GM23338 (cell line): ENCODE measurements around the gene AMBP. TPM values are rescaled to one million over a fixed set of nuclear protein-coding genes. Genes with fewer than 3 reads are reported as not detected.

Experiments
- ATAC-seq: fragments of 200-7000 bp; cut with Tn5 transposase; 3 replicates; pipeline ENCODE4 v1.9.1; 2020
- DNase-seq: peaks from one replicate; pipeline ENCODE4 v3.0.0-alpha.2; 2015; ENCODE audit warnings: low spot score
- H2AFZ ChIP-seq: fragments of 200-600 bp; sonication (generic); 2 replicates; pipeline ENCODE4 v1.8.0; 2016; ENCODE audit warnings: antibody characterized with exemption, mild to moderate bottlenecking, moderate library complexity
- H3F3A ChIP-seq: fragments of 200-600 bp; sonication (generic); replicated peaks from 2 replicates; pipeline ENCODE4 v1.8.0; 2017; ENCODE audit warnings: antibody characterized with exemption, mixed run types, low read depth
- H3K27ac ChIP-seq: fragments of 200-600 bp; sonication (generic); 2 replicates; pipeline ENCODE4 v1.6.1; 2016; ENCODE audit warnings: low read depth
- H3K27me3 ChIP-seq: fragments of 200-600 bp; sonication (generic); 2 replicates; pipeline ENCODE4 v1.8.0; 2016; ENCODE audit warnings: mild to moderate bottlenecking, mixed run types, moderate library complexity; ENCODE audit not compliant: insufficient read depth
- H3K36me3 ChIP-seq: fragments of 200-600 bp; sonication (generic); 2 replicates; pipeline ENCODE4 v1.8.0; 2016; ENCODE audit warnings: mild to moderate bottlenecking; ENCODE audit not compliant: insufficient read depth
- H3K4me1 ChIP-seq: fragments of 200-600 bp; sonication (generic); 2 replicates; pipeline ENCODE4 v1.8.0; 2016; ENCODE audit warnings: mild to moderate bottlenecking, moderate library complexity; ENCODE audit not compliant: insufficient read depth
- H3K4me2 ChIP-seq: fragments of 200-600 bp; sonication (generic); 2 replicates; pipeline ENCODE4 v1.7.1; 2017; ENCODE audit warnings: mixed run types
- H3K4me3 ChIP-seq: fragments of 200-600 bp; sonication (generic); 2 replicates; pipeline ENCODE4 v1.6.1; 2016; ENCODE audit warnings: mixed run types
- H3K79me2 ChIP-seq: fragments of 200-600 bp; sonication (generic); replicated peaks from 2 replicates; pipeline ENCODE4 v1.8.0; 2017; ENCODE audit warnings: mild to moderate bottlenecking; ENCODE audit not compliant: insufficient read depth
- H3K9me2 ChIP-seq: fragments of 200-600 bp; sonication (generic); 2 replicates; pipeline ENCODE4 v1.8.0; 2017; ENCODE audit not compliant: insufficient read depth
- H4K20me1 ChIP-seq: fragments of 200-600 bp; sonication (generic); replicated peaks from 2 replicates; pipeline ENCODE4 v1.8.0; 2017; ENCODE audit warnings: mild to moderate bottlenecking; ENCODE audit not compliant: insufficient read depth
- H3K27ac Mint-ChIP-seq: 2 replicates; pipeline ENCODE4 v1.8.0; 2020; ENCODE audit warnings: inconsistent platforms, mild to moderate bottlenecking, moderate library complexity, mixed read lengths
- H3K27me3 Mint-ChIP-seq: 3 replicates; pipeline ENCODE4 v1.8.0; 2022; ENCODE audit warnings: low read depth, mild to moderate bottlenecking, moderate library complexity, mixed read lengths, inconsistent platforms; ENCODE audit not compliant: insufficient read depth, poor library complexity
- H3K36me3 Mint-ChIP-seq: 3 replicates; pipeline ENCODE4 v1.8.0; 2021; ENCODE audit warnings: low read depth, mild to moderate bottlenecking, inconsistent platforms, moderate library complexity, mixed read lengths
- H3K4me1 Mint-ChIP-seq: 3 replicates; pipeline ENCODE4 v1.8.0; 2020; ENCODE audit warnings: mild to moderate bottlenecking, inconsistent platforms, mixed read lengths
- H3K4me3 Mint-ChIP-seq: 3 replicates; pipeline ENCODE4 v1.8.0; 2021; ENCODE audit warnings: moderate library complexity, mild to moderate bottlenecking, inconsistent platforms, mixed read lengths
- H3K9me3 Mint-ChIP-seq: 3 replicates; pipeline ENCODE4 v1.8.0; 2020; ENCODE audit warnings: moderate library complexity, mild to moderate bottlenecking, inconsistent platforms, mixed read lengths
- CREB1 ChIP-seq: fragments of 250-450 bp; sonication (Bioruptor Pico); IDR thresholded peaks from 2 replicates; pipeline ENCODE4 v1.5.0; 2020; ENCODE audit warnings: low read depth, mild to moderate bottlenecking, moderate library complexity
- EZH2 ChIP-seq: fragments of 200-600 bp; sonication (generic); IDR thresholded peaks from one replicate; pipeline ENCODE4 v1.8.0; 2017; ENCODE audit warnings: antibody characterized with exemption, mild to moderate bottlenecking, low read depth; ENCODE audit not compliant: unreplicated experiment
- EZH2phosphoT487 ChIP-seq: fragments of 200-600 bp; sonication (generic); IDR thresholded peaks from one replicate; pipeline ENCODE4 v1.8.1; 2018; ENCODE audit warnings: antibody characterized with exemption; ENCODE audit not compliant: unreplicated experiment
- JUNB ChIP-seq: IDR thresholded peaks from one replicate; pipeline ENCODE4 v1.6.1; 2016; ENCODE audit warnings: antibody characterized with exemption; ENCODE audit not compliant: unreplicated experiment
- NANOG ChIP-seq: IDR thresholded peaks from 2 replicates; pipeline ENCODE4 v1.6.1; 2016; ENCODE audit warnings: antibody characterized with exemption, borderline replicate concordance
- POLR2AphosphoS5 ChIP-seq: IDR thresholded peaks from 2 replicates; pipeline ENCODE4 v1.6.1; 2016; ENCODE audit warnings: antibody characterized with exemption, low read depth
- STAT1 ChIP-seq: IDR thresholded peaks from one replicate; pipeline ENCODE4 v1.6.1; 2016; ENCODE audit warnings: antibody characterized with exemption; ENCODE audit not compliant: unreplicated experiment
- ZNF114 ChIP-seq: fragments of 250-450 bp; sonication (Bioruptor Pico); IDR thresholded peaks from 2 replicates; pipeline ENCODE4 v1.5.0; 2020; ENCODE audit warnings: mild to moderate bottlenecking, moderate library complexity
- ZNF331 ChIP-seq: fragments of 250-450 bp; sonication (Bioruptor Pico); IDR thresholded peaks from 2 replicates; pipeline ENCODE4 v1.5.0; 2020; ENCODE audit warnings: low read depth, mild to moderate bottlenecking, moderate library complexity
- polyA plus RNA-seq: library from polyadenylated mRNA; unstranded; fragments of >200 nt; fragmentation: Nextera tagmentation; extraction: Ambion mirVana; gene quantifications from 2 replicates; pipeline ENCODE4 v1.2.1, GENCODE V29; 2016
- total RNA-seq: library from RNA; depleted of rRNA; stranded (reverse); fragments of >200 nt; shearing (Covaris generic); gene quantifications from 2 replicates; pipeline ENCODE4 v1.2.3, GENCODE V29; 2014
- TF ChIP-seq, protein P1 (sequence below), 2 experiments: fragments of 200-600 bp in 1 of 2; sonication (generic) in 1 of 2; conservative IDR thresholded peaks; 2 replicates each; pipeline versions ENCODE4 v1.5.1 to v1.6.1; 2016 to 2017; ENCODE audit warnings: antibody characterized with exemption in 2 of 2, low read depth in 2 of 2, mild to moderate bottlenecking in 2 of 2, moderate library complexity in 1 of 2
- TF ChIP-seq, protein P2 (sequence below): fragments of 250-450 bp; sonication (Bioruptor Pico); IDR thresholded peaks from 2 replicates; pipeline ENCODE4 v1.5.0; 2020; ENCODE audit warnings: mild to moderate bottlenecking, moderate library complexity
- TF ChIP-seq, protein P3 (sequence below): IDR thresholded peaks from 2 replicates; pipeline ENCODE4 v1.6.1; 2016; ENCODE audit warnings: antibody characterized with exemption
- TF ChIP-seq, protein P4 (sequence below): IDR thresholded peaks from one replicate; pipeline ENCODE4 v1.6.1; 2018; ENCODE audit warnings: antibody characterized with exemption; ENCODE audit not compliant: unreplicated experiment

AMBP gene
- total and polyA plus RNA-seq, 2 experiments from 2014 or later: 1.3 to 2.0 TPM

DNA sequence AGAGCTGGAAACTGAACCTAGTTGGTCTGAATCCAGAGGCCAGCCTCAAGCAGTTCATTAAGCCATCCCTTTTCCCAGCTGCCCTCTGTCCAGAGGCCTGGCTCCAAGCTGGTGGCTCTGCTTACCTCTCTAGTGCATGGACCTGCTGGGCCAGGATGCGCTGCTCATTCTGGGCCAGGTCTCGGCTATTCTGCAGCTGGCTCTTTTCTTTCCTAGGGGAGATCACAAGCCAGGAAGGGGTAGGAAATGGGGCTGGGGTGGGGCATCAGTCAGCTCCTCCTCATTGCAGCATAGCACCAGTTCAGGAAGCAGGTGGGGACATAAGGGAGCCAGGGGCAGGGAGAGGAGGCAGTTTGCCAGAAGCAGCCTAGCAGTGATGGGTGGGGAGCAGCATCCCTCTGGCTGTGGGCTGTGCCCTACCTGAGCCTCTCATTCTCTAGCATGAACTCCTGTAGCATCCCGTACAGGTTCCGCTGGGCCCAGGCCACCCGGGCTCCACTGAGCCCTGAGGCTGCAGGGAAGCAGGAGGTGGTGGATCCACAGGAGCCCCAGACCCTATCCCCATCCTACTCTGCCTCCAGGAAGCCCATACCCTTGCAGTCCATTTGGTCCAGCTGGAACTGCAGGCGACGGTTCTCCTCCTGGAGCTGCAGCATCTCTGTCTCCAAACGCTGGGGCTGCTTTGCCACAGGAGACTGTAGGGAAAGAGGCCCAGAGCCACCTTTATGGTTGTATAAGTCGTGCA, 15.8 kb upstream of the AMBP start:
- Histone ChIP-seq H3K36me3 (no peaks in the 10 kb centered on the region), H2AFZ (no peak overlapping the region), H3K27ac (no peak overlapping the region), H3F3A (no peaks in the 10 kb centered on the region), H3K9me2 (no peaks in the 10 kb centered on the region), H3K27me3 (peaks cover 17% of the 10 kb centered on the region), H3K4me2 (no peak overlapping the region), H3K4me1 (0 out of 2 replicates have a peak, but pooled peaks cover 4% of the 10 kb centered on the region), H3K4me3 (no peak overlapping the region), H3K79me2 (no peaks in the 10 kb centered on the region), H4K20me1 (no peaks in the 10 kb centered on the region)
- no peaks in the 10 kb centered on the region; the same call in 2 of the 3 replicates for H3K36me3 Mint-ChIP-seq
- H3K4me1 Mint-ChIP-seq: peaks cover 5% of the 10 kb centered on the region; the same call in 2 of the 3 replicates
- no peak overlapping the region for H3K27ac Mint-ChIP-seq
- no peak for ATAC-seq
- TF ChIP-seq POLR2AphosphoS5 (no peak), ZNF331 (CRISPR knock-in tag) (no peak), EZH2 (no peak), ZNF114 (CRISPR knock-in tag) (no peak), CREB1 (CRISPR knock-in tag) (no peak), NANOG (no peak), JUNB (no peak), STAT1 (no peak), EZH2phosphoT487 (no peak)
- TF ChIP-seq, protein P1, sequence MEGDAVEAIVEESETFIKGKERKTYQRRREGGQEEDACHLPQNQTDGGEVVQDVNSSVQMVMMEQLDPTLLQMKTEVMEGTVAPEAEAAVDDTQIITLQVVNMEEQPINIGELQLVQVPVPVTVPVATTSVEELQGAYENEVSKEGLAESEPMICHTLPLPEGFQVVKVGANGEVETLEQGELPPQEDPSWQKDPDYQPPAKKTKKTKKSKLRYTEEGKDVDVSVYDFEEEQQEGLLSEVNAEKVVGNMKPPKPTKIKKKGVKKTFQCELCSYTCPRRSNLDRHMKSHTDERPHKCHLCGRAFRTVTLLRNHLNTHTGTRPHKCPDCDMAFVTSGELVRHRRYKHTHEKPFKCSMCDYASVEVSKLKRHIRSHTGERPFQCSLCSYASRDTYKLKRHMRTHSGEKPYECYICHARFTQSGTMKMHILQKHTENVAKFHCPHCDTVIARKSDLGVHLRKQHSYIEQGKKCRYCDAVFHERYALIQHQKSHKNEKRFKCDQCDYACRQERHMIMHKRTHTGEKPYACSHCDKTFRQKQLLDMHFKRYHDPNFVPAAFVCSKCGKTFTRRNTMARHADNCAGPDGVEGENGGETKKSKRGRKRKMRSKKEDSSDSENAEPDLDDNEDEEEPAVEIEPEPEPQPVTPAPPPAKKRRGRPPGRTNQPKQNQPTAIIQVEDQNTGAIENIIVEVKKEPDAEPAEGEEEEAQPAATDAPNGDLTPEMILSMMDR (conservative IDR thresholded peaks at IDR 0.05; ENCODE audit: low read depth in 2 of 2): no peak
- TF ChIP-seq, protein P2, sequence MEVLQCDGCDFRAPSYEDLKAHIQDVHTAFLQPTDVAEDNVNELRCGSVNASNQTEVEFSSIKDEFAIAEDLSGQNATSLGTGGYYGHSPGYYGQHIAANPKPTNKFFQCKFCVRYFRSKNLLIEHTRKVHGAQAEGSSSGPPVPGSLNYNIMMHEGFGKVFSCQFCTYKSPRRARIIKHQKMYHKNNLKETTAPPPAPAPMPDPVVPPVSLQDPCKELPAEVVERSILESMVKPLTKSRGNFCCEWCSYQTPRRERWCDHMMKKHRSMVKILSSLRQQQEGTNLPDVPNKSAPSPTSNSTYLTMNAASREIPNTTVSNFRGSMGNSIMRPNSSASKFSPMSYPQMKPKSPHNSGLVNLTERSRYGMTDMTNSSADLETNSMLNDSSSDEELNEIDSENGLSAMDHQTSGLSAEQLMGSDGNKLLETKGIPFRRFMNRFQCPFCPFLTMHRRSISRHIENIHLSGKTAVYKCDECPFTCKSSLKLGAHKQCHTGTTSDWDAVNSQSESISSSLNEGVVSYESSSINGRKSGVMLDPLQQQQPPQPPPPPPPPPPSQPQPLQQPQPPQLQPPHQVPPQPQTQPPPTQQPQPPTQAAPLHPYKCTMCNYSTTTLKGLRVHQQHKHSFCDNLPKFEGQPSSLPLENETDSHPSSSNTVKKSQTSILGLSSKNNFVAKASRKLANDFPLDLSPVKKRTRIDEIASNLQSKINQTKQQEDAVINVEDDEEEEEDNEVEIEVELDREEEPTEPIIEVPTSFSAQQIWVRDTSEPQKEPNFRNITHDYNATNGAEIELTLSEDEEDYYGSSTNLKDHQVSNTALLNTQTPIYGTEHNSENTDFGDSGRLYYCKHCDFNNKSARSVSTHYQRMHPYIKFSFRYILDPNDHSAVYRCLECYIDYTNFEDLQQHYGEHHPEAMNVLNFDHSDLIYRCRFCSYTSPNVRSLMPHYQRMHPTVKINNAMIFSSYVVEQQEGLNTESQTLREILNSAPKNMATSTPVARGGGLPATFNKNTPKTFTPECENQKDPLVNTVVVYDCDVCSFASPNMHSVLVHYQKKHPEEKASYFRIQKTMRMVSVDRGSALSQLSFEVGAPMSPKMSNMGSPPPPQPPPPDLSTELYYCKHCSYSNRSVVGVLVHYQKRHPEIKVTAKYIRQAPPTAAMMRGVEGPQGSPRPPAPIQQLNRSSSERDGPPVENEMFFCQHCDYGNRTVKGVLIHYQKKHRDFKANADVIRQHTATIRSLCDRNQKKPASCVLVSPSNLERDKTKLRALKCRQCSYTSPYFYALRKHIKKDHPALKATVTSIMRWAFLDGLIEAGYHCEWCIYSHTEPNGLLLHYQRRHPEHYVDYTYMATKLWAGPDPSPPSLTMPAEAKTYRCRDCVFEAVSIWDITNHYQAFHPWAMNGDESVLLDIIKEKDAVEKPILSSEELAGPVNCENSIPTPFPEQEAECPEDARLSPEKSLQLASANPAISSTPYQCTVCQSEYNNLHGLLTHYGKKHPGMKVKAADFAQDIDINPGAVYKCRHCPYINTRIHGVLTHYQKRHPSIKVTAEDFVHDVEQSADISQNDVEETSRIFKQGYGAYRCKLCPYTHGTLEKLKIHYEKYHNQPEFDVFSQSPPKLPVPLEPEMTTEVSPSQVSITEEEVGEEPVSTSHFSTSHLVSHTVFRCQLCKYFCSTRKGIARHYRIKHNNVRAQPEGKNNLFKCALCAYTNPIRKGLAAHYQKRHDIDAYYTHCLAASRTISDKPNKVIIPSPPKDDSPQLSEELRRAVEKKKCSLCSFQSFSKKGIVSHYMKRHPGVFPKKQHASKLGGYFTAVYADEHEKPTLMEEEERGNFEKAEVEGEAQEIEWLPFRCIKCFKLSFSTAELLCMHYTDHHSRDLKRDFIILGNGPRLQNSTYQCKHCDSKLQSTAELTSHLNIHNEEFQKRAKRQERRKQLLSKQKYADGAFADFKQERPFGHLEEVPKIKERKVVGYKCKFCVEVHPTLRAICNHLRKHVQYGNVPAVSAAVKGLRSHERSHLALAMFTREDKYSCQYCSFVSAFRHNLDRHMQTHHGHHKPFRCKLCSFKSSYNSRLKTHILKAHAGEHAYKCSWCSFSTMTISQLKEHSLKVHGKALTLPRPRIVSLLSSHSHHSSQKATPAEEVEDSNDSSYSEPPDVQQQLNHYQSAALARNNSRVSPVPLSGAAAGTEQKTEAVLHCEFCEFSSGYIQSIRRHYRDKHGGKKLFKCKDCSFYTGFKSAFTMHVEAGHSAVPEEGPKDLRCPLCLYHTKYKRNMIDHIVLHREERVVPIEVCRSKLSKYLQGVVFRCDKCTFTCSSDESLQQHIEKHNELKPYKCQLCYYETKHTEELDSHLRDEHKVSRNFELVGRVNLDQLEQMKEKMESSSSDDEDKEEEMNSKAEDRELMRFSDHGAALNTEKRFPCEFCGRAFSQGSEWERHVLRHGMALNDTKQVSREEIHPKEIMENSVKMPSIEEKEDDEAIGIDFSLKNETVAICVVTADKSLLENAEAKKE: no peak
- TF ChIP-seq, protein P3, sequence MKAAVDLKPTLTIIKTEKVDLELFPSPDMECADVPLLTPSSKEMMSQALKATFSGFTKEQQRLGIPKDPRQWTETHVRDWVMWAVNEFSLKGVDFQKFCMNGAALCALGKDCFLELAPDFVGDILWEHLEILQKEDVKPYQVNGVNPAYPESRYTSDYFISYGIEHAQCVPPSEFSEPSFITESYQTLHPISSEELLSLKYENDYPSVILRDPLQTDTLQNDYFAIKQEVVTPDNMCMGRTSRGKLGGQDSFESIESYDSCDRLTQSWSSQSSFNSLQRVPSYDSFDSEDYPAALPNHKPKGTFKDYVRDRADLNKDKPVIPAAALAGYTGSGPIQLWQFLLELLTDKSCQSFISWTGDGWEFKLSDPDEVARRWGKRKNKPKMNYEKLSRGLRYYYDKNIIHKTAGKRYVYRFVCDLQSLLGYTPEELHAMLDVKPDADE: no peak
- TF ChIP-seq, protein P4, sequence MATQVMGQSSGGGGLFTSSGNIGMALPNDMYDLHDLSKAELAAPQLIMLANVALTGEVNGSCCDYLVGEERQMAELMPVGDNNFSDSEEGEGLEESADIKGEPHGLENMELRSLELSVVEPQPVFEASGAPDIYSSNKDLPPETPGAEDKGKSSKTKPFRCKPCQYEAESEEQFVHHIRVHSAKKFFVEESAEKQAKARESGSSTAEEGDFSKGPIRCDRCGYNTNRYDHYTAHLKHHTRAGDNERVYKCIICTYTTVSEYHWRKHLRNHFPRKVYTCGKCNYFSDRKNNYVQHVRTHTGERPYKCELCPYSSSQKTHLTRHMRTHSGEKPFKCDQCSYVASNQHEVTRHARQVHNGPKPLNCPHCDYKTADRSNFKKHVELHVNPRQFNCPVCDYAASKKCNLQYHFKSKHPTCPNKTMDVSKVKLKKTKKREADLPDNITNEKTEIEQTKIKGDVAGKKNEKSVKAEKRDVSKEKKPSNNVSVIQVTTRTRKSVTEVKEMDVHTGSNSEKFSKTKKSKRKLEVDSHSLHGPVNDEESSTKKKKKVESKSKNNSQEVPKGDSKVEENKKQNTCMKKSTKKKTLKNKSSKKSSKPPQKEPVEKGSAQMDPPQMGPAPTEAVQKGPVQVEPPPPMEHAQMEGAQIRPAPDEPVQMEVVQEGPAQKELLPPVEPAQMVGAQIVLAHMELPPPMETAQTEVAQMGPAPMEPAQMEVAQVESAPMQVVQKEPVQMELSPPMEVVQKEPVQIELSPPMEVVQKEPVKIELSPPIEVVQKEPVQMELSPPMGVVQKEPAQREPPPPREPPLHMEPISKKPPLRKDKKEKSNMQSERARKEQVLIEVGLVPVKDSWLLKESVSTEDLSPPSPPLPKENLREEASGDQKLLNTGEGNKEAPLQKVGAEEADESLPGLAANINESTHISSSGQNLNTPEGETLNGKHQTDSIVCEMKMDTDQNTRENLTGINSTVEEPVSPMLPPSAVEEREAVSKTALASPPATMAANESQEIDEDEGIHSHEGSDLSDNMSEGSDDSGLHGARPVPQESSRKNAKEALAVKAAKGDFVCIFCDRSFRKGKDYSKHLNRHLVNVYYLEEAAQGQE: no peak
- no peak for DNase-seq
- H3K9me3 Mint-ChIP-seq: no peaks in the 10 kb centered on the region
- peaks cover 29% of the 10 kb centered on the region for H3K27me3 Mint-ChIP-seq
- H3K4me3 Mint-ChIP-seq: no peak overlapping the region
